ENCODE measurements around the gene ARSG.
A peak's percentile ranks its signal among the peaks of the same experiment; 100 is the strongest.
"Not testable (repeated sequence)": the region's sequence is repeated elsewhere in the genome, so short reads cannot be mapped to it uniquely, and the experiment has no call there.

ARSG gene

DNA sequence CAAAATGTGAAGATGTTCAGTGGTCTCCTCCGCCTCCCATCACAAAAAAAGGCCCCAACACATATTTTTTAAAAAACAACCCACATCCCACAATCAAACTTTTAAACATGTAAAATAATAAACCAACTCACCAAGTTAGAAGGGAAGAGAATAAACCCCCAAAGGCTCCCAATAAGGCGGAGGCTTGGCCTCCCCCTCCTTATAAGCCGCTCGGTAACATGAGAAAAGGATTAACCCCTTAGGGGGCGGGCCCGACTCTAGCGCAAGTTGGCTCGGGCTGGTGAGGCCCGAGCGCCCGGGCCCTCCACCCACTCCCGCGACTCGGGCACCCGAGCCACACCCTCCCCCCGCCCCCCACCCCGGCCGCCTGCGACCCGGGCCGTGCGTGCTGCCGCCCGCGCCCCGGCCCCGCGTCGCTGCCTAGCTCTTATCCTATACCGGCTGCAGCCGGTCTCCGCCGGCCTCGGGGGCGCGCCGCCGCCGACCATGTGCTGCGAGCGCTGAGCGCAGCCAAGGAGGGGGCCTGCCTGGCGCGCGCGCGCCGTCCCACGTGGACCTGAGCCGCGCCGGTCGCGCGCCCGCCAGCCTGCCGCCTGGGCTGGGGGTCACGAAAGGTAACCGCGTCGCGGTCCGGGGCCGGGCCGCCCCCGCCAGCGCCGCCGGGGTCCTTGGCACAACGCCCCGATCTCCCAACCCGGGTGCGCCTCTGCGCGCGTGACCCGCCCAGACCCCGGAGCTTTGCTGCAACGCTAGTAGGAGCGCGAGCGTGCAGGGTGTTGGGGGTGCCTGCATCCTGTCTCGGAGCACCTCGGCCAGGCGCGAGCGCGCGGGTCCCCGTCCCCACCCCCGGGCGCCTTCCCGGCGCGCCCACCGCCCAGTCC, at the start of gene ARSG, which contains the start of gene SLC16A6:
Gene ARSG, plus strand, starts transcription at position 541 of the 881 bp plus-strand sequence. CDS start 15,999 bp downstream, outside the sequence.
Gene SLC16A6, minus strand, starts transcription at position 173 of the 881 bp plus-strand sequence. CDS start 12,807 bp downstream, outside the sequence.
- DNase-seq (ENCODE audit: low spot score) = peak; percentile 99

DNA sequence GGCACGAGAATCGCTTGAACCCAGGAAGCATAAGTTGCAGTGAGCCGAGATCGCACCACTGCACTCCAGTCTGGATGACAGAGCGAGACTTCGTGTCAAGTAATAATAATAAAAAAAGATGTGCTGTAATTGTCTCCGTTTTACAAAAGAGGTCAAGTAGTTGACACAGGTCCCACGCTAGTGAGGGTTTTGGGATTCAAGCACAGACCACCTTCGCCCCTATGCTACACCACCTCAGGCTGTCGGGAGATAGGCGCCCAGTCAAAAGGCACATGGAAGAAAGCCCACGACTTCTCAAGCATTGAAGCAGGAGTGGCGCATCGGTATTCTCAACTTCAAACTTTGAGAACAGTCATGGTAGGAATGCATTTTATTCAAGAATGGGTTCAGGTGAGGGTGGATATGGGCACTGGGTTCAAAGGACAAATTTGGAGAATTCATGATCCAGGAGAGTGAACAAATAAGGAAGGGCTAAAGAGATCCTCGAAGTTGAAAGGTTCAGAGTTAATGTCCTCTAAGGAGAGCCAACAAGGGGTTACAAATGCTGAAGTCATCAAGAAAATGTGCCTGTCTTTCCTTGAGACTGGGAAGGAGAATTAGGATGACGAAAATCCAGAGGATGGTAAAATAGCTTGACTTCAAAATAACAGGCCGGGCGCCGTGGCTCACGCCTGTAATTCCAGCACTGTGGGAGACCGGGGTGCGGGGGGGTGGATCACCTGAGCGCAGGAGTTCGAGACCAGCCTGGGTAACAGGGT, 44.8 kb upstream of the ARSG start:
- DNase-seq (ENCODE audit: low spot score) = no peak

DNA sequence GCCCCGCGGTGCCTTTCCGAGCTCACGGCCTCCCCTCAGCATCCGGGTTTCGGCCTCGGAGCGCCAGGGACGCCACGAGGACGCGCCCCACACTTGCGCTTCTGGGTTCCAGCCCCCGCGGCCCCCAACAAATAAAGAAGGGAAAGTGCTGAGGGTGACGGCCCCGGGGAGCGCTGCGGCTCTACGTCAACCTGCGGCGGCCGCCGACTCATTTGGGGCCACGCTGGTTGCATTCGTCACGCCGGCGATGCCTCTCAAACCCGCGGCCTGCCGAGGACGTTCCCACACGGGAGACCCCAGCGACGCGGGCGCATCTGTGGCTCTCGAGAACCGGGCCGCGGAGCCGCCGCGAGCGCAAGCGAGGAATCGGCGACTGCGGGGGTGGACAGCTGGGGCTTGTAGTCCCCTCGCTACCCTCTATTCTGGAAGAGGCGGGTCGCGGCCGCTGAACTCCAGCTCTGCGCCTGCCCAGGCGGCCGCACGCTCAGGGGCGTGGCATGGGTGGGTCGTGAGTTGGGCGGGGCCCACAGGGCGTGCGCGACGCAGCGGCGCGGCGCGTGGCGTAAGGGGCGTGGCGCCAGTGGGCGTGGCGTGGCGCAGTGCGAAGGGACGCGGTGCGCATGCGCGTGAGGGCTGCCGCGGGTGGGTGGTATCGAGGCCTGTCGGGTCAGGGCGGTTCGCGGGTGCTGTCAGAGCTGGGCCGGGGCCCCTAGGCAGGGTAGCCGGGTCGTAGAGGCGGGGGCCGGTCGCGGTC, 43.7 kb upstream of the ARSG start, which contains the start of gene AMZ2:
Gene AMZ2, plus strand, starts transcription at position 599 of the 754 bp plus-strand sequence. CDS start 2,145 bp downstream, outside the sequence.
- peak; percentile 100 for DNase-seq (ENCODE audit: low spot score)

- no peak for DNase-seq (ENCODE audit: low spot score)
These were observed 43.0 kb upstream of the ARSG start for GRCh38 chr17:68248199-68248825.

GRCh38 chr17:68248891-68249290, 42.4 kb upstream of the ARSG start:
- no peak for DNase-seq (ENCODE audit: low spot score)

DNA sequence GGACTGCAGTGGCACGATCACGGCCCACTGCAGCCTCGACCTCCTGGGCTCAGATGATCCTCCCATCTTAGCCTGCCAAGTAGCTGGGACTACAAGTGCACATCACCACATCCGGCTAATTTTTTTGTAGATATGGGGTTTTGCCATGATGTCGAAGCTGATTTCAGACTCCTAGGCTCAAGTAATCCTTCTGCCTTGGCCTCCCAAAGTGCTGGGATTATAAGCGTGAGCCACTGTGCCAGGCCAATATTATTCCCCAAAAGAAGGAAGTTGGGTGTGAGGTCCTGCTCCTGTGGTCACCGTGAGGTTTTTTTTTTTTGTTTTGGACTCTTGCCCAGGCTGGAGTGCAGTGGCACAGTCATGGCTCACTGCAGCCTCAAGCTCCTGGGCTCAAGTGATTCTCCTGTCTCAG, 41.9 kb upstream of the ARSG start:
- no peak for DNase-seq (ENCODE audit: low spot score)

GRCh38 chr17:68253426-68253825, 37.9 kb upstream of the ARSG start:
- DNase-seq (ENCODE audit: low spot score) = not testable (repeated sequence)

DNA sequence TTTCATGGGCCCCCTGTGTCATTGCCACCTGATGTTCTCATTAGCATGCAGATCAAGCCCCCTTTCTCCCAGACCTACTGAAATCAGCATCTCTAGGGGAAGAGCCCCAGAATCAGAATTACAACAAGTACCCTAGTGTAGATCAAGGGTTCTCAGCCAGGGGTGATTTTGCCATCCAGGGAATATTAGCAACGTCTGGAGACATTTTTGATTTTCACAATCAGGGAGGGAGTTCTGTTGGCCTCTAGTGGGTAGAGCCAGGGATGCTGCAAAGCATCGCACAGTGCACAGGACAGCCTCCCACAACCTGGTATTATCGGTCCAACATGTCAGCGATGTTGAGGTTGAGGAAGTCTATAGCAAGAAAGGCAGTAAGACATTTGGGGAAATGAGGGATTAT, 36.1 kb upstream of the ARSG start:
- DNase-seq (ENCODE audit: low spot score) = no peak

GRCh38 chr17:68255731-68256538, 35.4 kb upstream of the ARSG start:
- DNase-seq (ENCODE audit: low spot score) = no peak

DNA sequence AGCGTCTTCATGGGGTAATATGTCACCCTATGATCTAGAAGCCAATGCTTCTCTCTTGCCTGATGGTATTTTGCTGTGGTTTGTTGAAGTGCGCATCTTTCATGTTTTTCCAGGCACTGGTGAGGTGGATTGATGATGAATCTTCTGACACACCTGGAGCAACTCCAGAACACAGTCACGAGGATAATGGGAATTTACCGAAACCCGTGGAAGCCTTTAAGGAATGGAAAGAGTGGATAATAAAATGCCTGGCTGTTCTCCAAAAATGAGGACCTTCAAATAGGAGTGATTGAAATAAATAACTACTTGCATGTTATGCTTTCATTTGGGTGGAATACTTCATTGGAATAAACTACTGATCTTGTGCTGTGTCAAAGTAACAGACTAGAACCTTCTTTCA, 34.6 kb upstream of the ARSG start:
- not testable (repeated sequence) for DNase-seq (ENCODE audit: low spot score)

DNA sequence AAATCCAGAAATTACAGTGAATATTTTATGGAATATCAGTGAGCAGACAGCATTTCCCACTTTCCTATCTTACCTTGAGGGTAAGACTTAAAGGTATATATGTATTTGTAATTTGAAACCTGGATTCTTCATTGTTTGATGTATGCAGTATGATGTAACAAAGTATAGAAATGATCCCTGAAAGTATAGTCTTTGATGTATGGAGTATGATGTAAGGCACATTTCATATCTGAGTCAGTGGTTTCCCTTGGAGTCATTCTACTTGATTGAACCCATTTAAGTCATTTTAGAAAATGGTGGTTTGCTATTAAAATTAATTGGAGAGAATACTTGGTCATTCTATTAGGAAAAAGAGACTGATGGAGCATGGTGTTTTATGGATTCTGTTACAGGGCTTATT, 33.4 kb upstream of the ARSG start:
- DNase-seq (ENCODE audit: low spot score) = no peak

GRCh38 chr17:68258890-68259647, 32.2 kb upstream of the ARSG start:
- peak; percentile 66 for DNase-seq (ENCODE audit: low spot score)

- DNase-seq (ENCODE audit: low spot score) = not testable (repeated sequence)
These were observed 31.7 kb upstream of the ARSG start for GRCh38 chr17:68259648-68259951.

GRCh38 chr17:68260051-68260762, 31.1 kb upstream of the ARSG start:
- DNase-seq (ENCODE audit: low spot score) = no peak

DNA sequence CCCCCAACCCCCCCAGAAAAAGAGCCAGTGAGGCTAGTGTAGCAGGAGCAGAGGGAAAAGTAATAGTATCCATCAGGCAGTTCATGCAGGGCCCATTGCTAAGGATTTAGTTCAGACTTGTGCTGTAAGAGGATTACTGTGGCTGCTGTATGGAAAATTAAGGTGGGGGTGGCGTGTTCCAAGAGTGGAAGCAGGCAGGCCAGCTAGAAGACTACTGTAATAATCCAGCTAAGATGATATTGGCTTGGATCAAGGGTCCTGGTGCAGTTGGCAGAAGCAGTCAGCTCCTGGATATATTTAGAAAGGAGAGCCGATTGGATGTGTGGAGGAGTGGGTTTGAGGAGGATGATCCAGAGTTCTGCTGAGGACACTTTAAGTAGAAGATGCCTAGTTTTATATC, 28.8 kb upstream of the ARSG start:
- peak; percentile 83 for DNase-seq (ENCODE audit: low spot score)

GRCh38 chr17:68263101-68263681, 28.1 kb upstream of the ARSG start:
- not testable (repeated sequence) for DNase-seq (ENCODE audit: low spot score)

- DNase-seq (ENCODE audit: low spot score) = not testable (repeated sequence)
These were observed 25.5 kb upstream of the ARSG start for GRCh38 chr17:68265833-68266232.

DNA sequence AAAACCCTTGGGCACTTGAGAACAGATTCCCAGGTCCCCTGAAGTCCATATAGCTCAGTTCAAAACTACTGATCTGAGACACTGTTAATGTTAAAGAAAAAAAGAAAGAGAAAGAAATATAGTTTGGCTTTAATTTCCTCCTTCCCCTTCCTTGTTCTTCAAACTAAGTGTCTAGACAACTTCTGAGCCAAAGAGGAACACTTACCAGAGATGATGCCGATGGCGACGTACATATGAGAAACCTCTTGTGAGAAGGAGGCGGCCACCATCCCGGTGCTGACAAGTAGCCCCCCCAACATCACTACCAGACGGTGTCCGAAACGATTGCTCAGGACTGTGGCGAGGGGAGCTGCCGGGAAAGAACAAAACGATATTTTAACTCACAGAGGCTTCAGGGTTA, 17.6 kb upstream of the ARSG start:
- no peak for DNase-seq (ENCODE audit: low spot score)

DNA sequence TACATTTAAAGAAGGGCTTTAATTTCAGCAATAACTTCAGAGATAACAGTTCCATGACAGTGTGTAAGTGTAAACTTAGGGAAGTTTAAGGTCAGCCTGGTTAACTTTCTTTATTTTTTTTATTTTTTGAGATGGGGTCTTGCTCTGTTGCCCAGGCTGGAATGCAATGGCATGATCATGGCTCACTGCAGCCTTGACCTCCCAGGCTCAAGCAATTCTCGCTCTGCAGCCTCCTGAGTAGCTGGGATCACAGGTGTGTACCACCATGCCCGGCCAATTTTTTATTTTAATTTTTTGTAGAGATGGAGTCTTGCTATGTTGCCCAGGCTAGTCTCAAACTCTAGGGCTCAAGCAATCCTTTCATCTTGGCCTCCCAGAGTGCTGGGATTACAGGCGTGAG, 15.0 kb upstream of the ARSG start:
- not testable (repeated sequence) for DNase-seq (ENCODE audit: low spot score)
